Panc1 (cell line): ENCODE results near the gene SHC1.

ENCODE experiments used
- POLR2AphosphoS5 ChIP-seq: IDR thresholded peaks from 2 replicates; pipeline ENCODE4 v1.6.1; 2012; ENCODE audit warnings: mild to moderate bottlenecking, low read depth, low read length, moderate library complexity
- TF ChIP-seq, protein P1 (sequence below): fragments of 450-650 bp; IDR thresholded peaks from 2 replicates; pipeline ENCODE4 v1.5.1; 2017; ENCODE audit warnings: mild to moderate bottlenecking

DNA sequence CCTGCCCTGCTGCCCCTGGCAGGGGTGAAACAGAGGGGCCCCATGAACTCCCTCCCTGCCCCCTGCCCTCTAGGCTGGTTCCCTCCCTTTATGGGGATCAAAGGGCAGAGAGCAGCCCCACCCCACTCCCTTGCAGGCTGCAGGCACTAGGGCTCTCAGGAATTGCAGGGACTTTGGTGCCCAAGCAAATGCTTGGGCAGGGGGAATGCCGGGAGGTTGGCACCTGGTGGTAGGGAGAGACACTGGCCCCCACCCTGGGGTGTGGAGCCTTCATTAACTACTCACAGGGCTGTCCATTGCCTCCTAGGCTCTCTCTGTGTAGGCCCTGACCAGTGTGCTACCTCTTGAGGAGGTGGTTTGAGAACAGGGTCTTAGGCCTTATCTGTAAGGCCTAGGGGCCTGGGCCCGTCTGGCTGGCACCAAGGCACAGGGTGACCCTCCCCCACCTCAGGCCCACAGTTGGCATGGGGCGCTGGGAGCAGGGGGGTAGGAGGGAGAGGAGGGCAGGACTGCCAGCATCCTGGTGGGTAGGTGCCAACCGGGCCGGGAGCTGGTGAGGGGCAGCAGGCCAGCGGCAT lies 36.8 kb upstream of the SHC1 start:
- TF ChIP-seq, protein P1, sequence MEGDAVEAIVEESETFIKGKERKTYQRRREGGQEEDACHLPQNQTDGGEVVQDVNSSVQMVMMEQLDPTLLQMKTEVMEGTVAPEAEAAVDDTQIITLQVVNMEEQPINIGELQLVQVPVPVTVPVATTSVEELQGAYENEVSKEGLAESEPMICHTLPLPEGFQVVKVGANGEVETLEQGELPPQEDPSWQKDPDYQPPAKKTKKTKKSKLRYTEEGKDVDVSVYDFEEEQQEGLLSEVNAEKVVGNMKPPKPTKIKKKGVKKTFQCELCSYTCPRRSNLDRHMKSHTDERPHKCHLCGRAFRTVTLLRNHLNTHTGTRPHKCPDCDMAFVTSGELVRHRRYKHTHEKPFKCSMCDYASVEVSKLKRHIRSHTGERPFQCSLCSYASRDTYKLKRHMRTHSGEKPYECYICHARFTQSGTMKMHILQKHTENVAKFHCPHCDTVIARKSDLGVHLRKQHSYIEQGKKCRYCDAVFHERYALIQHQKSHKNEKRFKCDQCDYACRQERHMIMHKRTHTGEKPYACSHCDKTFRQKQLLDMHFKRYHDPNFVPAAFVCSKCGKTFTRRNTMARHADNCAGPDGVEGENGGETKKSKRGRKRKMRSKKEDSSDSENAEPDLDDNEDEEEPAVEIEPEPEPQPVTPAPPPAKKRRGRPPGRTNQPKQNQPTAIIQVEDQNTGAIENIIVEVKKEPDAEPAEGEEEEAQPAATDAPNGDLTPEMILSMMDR = no peak
- no peak for TF ChIP-seq POLR2AphosphoS5
